Right atrium auricular region (tissue), 2 donors: ENCODE data around the gene SRI. TPM values are rescaled to one million over a fixed set of nuclear protein-coding genes. Genes with fewer than 3 reads are reported as not detected.

Experiments used
- DNase-seq: peaks from one replicate; pipeline ENCODE4 v3.0.0-alpha.2; 2019; ENCODE audit warnings: low spot score
- H3K27ac ChIP-seq, 2 donors: fragments of 200-600 bp; sonication (generic); 1 replicate in 1 of 2; 2 replicates in 1 of 2; pipeline ENCODE4 v1.5.1; 2016 to 2019
- H3K27me3 ChIP-seq, 2 donors: fragments of 200-600 bp; sonication (generic); one replicate each; pipeline versions ENCODE4 v1.5.1 to v1.6.0; 2017 to 2019
- H3K36me3 ChIP-seq: fragments of 200-600 bp; sonication (generic); one replicate; pipeline ENCODE4 v1.5.1; 2016
- H3K4me1 ChIP-seq, 2 donors: fragments of 200-600 bp; sonication (generic); one replicate each; pipeline versions ENCODE4 v1.5.1 to v1.6.0; 2017 to 2019
- H3K4me3 ChIP-seq, 2 donors: fragments of 200-600 bp; sonication (generic); 1 replicate in 1 of 2; 2 replicates in 1 of 2; pipeline ENCODE4 v1.5.1; 2017 to 2019; ENCODE audit warnings: mild to moderate bottlenecking in 1 of 2, moderate library complexity in 1 of 2
- H3K9me3 ChIP-seq, 2 donors: fragments of 200-600 bp; sonication (generic); one replicate each; pipeline ENCODE4 v1.5.1; 2019
- total RNA-seq, 2 donors: library from RNA; depleted of rRNA; stranded (reverse); fragments of >200 nt; gene quantifications; one replicate each; pipeline ENCODE4 v1.1.0, GENCODE V29; 2016
- TF ChIP-seq, protein P1 (sequence below), 2 donors: fragments of 200-600 bp; sonication (generic); IDR thresholded peaks; one replicate each; pipeline ENCODE4 v1.5.1; 2019; ENCODE audit warnings: antibody characterized with exemption in 2 of 2

Gene SRI
- total RNA-seq, 2 donors from 2014 or later: 42.5 to 63.4 TPM

DNA sequence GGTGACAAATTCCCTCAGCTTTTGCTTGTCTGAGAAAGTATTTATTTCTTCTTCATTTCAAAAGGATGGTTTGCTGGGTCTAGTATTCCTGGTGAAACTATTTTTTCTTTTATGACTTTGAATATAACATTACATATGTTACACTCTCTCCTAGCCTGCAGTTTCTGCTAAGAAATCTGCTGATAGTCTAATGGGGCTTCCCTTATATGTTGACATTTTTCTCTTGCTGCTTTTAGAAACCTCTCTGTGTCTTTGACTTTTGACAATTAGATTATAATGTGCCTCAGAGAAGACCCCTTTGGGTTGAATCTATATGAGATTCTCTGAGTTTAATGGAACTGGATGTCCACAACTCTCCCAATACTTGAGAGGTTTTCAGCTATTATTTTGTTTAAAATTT, 33.8 kb upstream of the SRI start:
- H3K9me3 ChIP-seq: peaks cover 0 to 43% of the 10 kb centered on the region in 2 donors
- H3K27me3 ChIP-seq: no peaks in the 10 kb centered on the region
- H3K27ac ChIP-seq: no peak overlapping the region
- TF ChIP-seq, protein P1, sequence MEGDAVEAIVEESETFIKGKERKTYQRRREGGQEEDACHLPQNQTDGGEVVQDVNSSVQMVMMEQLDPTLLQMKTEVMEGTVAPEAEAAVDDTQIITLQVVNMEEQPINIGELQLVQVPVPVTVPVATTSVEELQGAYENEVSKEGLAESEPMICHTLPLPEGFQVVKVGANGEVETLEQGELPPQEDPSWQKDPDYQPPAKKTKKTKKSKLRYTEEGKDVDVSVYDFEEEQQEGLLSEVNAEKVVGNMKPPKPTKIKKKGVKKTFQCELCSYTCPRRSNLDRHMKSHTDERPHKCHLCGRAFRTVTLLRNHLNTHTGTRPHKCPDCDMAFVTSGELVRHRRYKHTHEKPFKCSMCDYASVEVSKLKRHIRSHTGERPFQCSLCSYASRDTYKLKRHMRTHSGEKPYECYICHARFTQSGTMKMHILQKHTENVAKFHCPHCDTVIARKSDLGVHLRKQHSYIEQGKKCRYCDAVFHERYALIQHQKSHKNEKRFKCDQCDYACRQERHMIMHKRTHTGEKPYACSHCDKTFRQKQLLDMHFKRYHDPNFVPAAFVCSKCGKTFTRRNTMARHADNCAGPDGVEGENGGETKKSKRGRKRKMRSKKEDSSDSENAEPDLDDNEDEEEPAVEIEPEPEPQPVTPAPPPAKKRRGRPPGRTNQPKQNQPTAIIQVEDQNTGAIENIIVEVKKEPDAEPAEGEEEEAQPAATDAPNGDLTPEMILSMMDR (IDR thresholded peaks at IDR 0.05): no peak
- H3K4me3 ChIP-seq: no peak overlapping the region
- H3K36me3 ChIP-seq: no peaks in the 10 kb centered on the region
- H3K4me1 ChIP-seq: no peaks in the 10 kb centered on the region
- no peak for DNase-seq

DNA sequence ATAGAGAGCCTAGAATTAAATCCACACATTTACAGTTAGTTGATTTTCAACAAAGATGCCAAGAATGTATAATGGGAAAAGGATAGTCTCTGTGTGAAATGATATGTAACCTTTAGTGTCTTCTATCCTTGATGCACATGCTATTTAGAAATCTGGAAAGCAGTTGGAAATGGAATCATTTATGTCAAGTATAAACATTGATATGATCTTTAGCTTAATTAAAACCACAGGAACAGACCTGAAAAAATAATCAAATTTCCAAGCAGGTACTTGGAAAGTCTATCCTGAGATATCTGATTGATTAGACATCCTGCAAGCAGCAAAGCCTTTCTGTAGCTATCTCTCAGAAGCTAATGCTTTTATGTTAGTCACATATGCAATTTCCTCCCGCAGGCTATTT, 24.4 kb upstream of the SRI start:
- Histone ChIP-seq H3K36me3 (no peaks in the 10 kb centered on the region), H3K27ac (no peak overlapping the region), H3K9me3 (peaks cover 0 to 8% of the 10 kb centered on the region in 2 donors), H3K4me1 (peaks cover 0 to 4% of the 10 kb centered on the region in 2 donors), H3K27me3 (no peaks in the 10 kb centered on the region), H3K4me3 (no peak overlapping the region)
- DNase-seq: no peak
- TF ChIP-seq, protein P1 (IDR thresholded peaks at IDR 0.05): no peak

DNA sequence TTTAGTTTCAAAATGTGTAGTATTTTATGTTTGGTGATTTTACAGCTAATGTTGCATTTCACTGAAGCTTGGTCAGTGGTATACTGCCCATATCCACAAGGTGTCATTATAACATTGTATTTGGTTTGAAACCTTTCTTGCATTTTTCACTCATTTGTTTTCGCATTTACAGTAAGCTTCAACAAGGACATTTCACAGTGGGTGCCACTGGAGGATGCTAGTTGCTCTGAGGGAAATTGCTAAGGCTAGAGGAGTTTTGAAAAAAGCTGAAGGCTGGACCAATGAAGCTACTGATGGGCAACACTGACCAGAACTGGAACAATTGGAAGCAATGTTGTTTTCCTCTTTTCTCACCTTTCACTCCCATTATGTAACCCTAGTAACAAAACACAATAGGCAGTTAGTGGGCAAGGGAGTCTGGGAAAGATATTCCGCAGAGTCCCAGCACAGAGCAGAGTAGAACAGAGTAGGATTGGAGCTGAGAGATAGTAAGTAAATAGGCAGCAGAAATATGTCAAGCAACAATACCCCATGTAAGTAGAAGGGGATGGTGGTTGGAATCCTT, 23.6 kb upstream of the SRI start:
- TF ChIP-seq, protein P1 (IDR thresholded peaks at IDR 0.05): peak; percentile 50 to 84
- Histone ChIP-seq H3K4me1 (peaks cover 0 to 4% of the 10 kb centered on the region in 2 donors), H3K27me3 (no peaks in the 10 kb centered on the region), H3K9me3 (peaks cover 0 to 8% of the 10 kb centered on the region in 2 donors), H3K27ac (no peak overlapping the region), H3K36me3 (no peaks in the 10 kb centered on the region), H3K4me3 (no peak overlapping the region)
- no peak for DNase-seq

DNA sequence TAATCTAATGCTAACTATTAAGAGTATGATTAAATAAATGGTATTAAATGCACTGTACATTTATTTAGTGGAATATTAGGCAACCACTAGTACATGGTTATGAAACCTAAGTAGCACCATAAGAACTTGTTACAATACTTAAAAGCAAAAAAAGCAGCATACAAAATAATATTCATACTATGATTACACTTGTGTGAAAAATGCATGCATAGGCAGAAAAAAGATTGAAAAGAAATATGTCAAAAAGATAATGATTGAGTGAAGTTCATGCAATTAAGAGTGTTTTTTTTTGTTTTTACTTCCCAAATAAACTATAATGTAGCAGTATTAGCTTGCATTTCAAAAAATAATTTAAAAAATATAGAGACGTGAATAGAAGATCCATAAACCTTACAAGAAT, 20.0 kb upstream of the SRI start:
- H3K9me3 ChIP-seq: no peaks in the 10 kb centered on the region
- H3K4me1 ChIP-seq: peaks cover 0 to 4% of the 10 kb centered on the region in 2 donors
- no peak overlapping the region for H3K27ac ChIP-seq
- H3K36me3 ChIP-seq: no peaks in the 10 kb centered on the region
- no peak for DNase-seq
- no peaks in the 10 kb centered on the region for H3K27me3 ChIP-seq
- H3K4me3 ChIP-seq: no peak overlapping the region
- TF ChIP-seq, protein P1 (IDR thresholded peaks at IDR 0.05): no peak

DNA sequence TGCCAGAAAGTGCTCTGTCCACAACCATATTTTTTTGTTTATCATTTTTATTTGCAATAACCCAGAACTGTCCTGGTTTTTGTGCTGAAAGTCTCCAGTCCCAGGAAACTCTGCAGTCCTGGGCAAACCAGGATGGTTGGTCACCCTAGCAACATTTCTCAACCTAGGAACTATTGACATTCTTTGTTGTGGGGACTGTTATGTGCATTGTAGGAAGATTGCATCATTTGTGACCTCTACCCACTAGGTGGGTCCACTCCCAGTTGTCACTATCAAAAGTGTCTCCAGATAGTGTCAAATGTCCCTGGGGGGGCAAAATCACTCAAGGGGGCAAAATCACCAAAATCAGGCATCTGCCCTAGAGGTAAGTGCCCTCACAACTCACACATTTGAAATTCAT, 14.0 kb upstream of the SRI start:
- Histone ChIP-seq H3K36me3 (no peaks in the 10 kb centered on the region), H3K27me3 (no peaks in the 10 kb centered on the region), H3K27ac (no peak overlapping the region), H3K4me1 (no peaks in the 10 kb centered on the region), H3K4me3 (no peak overlapping the region), H3K9me3 (no peaks in the 10 kb centered on the region)
- TF ChIP-seq, protein P1 (IDR thresholded peaks at IDR 0.05): no peak
- DNase-seq: no peak

DNA sequence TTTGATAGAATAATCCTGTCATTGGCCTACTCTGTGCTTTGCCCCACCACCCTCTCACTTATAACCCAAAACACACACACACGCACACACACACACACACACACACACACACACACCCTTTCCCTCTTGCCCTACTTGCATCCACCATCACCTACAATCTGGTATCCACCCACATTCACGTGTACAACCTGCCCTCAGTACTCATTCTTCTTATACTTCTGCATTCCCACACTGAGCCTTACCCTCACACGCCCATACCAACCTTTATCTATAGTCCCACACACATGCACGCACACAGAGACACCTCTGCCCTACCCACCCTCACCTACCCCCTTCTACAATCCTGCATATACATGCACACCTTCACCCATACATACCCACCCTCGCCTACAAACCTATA, 10.8 kb upstream of the SRI start:
- Histone ChIP-seq H3K4me3 (no peak overlapping the region), H3K36me3 (no peaks in the 10 kb centered on the region), H3K27ac (no peak overlapping the region), H3K9me3 (no peaks in the 10 kb centered on the region), H3K27me3 (no peaks in the 10 kb centered on the region), H3K4me1 (no peaks in the 10 kb centered on the region)
- TF ChIP-seq, protein P1 (IDR thresholded peaks at IDR 0.05): no peak
- no peak for DNase-seq
